Naive thymus-derived CD8-positive, alpha-beta T cell (primary cell): ENCODE data around the gene TRAF3. TPM values are rescaled to one million over a fixed set of nuclear protein-coding genes. Genes with fewer than 3 reads are reported as not detected.

Source experiments
- ATAC-seq, 2 donors: fragments of 150-1000 bp; cut with Tn5 transposase in 1 of 2; sonication (Bioruptor Pico), chemical (Tn5 transposase) in 1 of 2; 1 replicate in 1 of 2; 2 replicates in 1 of 2; pipeline ENCODE4 v1.10.0; 2021; ENCODE audit warnings: mild to moderate bottlenecking in 2 of 2, moderate library complexity in 2 of 2
- POLR2A ChIA-PET: fragments of 350-600 bp; sonication (Branson Sonifier 250); formaldehyde crosslinking; loops from one replicate; lab custom pipeline; 2021; ENCODE audit warnings: antibody characterized with exemption; lab: Charles Lee
- DNase-seq, 10 donors: peaks; one replicate each; pipeline versions ENCODE4 v3.0.0 to v3.0.0-alpha.2; 2020 to 2022
- H3K27ac Mint-ChIP-seq, 10 donors: one replicate each; pipeline ENCODE4 v1.8.0; 2020 to 2022; ENCODE audit warnings: mild to moderate bottlenecking in 10 of 10, mixed read lengths in 10 of 10, moderate library complexity in 4 of 10, inconsistent platforms in 1 of 10
- H3K27me3 Mint-ChIP-seq, 5 donors: one replicate each; pipeline ENCODE4 v1.8.0; 2021 to 2022; ENCODE audit warnings: mixed read lengths in 5 of 5
- H3K36me3 Mint-ChIP-seq, 3 donors: one replicate each; pipeline ENCODE4 v1.8.0; 2020 to 2022; ENCODE audit warnings: mixed read lengths in 3 of 3, mild to moderate bottlenecking in 2 of 3, inconsistent platforms in 1 of 3
- H3K4me1 Mint-ChIP-seq, 4 donors: one replicate each; pipeline ENCODE4 v1.8.0; 2021 to 2022; ENCODE audit warnings: mixed read lengths in 4 of 4
- H3K4me3 Mint-ChIP-seq, 10 donors: one replicate each; pipeline ENCODE4 v1.8.0; 2020 to 2022; ENCODE audit warnings: mild to moderate bottlenecking in 10 of 10, mixed read lengths in 10 of 10, moderate library complexity in 6 of 10, inconsistent platforms in 1 of 10
- H3K9me3 Mint-ChIP-seq, 9 donors: one replicate each; pipeline ENCODE4 v1.8.0; 2020 to 2022; ENCODE audit warnings: mixed read lengths in 9 of 9, mild to moderate bottlenecking in 3 of 9, inconsistent platforms in 1 of 9, moderate library complexity in 1 of 9
- polyA plus RNA-seq, 3 donors: library from polyadenylated mRNA; unstranded; fragments of 300-500 nt; fragmentation: Illumina TruSeq; gene quantifications; one replicate each; pipeline ENCODE4 v1.2.3, GENCODE V29; 2021
- total RNA-seq, 8 experiments: library from RNA in 2 of 8; stranded (reverse) in 2 of 8; gene quantifications; one replicate each; pipeline ENCODE4 v1.2.3 and lab custom pipeline; 2021 to 2026

TRAF3 gene
- total and polyA plus RNA-seq, 5 experiments from 2014 or later: 13.3 to 45.2 (median 18.5) TPM

DNA sequence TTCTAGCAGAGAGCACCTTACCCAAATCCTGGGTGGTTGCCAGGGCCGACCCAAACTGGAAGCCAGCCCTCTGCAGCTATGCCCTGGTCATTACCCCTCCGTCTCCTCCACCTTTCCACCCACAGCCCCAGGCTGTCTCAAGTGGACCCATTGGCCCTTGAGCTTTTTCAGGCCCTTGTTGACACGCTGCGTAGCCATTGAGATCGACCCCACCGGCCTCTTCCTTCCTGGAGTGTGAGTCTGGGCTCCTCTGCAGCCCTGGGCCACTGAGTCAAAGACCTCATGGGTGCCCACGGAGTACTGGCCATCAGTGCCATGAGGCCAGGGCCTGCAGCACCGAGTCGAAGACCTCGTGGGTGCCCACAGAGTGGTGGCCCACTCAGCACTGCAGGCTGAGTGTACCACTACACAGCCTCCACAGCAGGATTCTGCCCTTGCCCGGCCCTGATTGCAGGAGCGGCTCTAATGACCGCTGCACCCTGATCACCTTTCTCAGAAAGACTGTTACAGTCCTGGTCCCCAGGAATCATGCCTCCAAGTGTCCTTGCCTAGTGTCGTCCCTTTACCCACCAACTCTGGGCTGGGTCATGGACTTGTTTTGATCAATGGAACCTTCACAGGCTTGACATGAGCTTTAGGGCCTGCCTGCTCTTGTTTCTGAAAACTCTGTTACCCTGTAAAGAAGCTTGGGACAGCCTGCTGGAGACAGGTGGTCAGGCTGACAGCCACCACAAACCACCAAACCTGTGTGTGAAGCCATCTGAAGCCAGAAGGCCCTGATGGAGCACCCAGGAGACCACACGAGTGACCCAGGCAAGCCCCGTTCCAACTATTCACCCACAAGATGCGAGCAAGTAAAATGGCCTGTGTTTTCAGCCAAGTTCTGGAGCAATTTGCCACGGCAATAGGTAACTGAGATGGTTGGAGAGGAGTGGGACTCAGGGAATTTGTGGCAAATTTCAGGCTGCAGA lies 39.6 kb upstream of the TRAF3 start:
- Mint-ChIP-seq H3K27me3 (no peaks in the 10 kb centered on the region), H3K4me3 (no peak overlapping the region), H3K9me3 (peaks cover 0 to 11% (median 1%) of the 10 kb centered on the region in 9 donors), H3K4me1 (peaks cover 0 to 8% (median 0%) of the 10 kb centered on the region in 4 donors), H3K27ac (peak overlapping the region in 3 of 10 donors; percentile 18 to 83 (median 41)), H3K36me3 (peaks cover 0 to 11% (median 0%) of the 10 kb centered on the region in 3 donors)
- POLR2A ChIA-PET: no interaction called here
- ATAC-seq (no peak), DNase-seq (no peak)

DNA sequence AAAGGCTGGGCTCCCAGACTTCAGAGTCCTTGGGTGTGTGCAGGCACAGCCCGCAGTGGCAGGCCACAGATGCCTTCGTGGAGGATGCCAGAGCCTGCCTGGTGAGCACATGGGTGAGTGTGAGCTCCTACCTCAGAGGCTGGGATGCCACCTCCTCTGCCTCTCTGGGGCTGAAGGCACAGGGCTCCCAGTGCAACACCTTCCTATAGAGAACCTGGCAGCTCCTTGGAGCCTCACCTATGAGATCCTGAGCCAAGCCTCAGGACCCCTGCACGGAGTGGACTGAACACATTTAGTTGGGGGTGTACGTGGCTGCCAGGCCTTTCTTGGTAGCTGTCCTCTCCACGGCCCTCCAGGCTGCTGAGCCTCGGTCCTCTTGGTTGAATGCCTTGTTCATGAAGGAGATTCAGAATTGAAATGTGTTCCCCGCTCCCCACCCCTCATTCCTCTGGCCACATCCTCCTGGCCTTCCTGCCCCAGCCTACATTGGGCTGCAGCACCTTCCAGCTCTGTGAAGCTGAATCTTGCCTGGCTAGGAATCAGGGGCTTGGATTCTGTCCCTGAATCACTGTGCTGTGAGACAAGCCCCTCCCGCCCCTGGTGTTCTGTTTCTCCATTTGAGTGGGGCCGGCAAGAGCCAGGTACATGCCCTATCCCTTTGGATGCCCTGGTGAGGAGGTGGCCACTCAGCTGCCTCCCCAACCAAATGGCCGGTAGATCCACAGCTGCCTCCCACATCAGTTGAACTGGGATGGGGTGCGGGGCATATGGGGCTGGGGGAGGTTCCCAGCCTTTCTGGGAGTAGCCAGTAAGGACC lies 38.7 kb upstream of the TRAF3 start:
- Mint-ChIP-seq H3K36me3 (peaks cover 0 to 6% (median 4%) of the 10 kb centered on the region in 3 donors), H3K27me3 (no peaks in the 10 kb centered on the region), H3K4me1 (peaks cover 0 to 2% (median 0%) of the 10 kb centered on the region in 4 donors), H3K4me3 (no peak overlapping the region), H3K9me3 (peaks cover 0 to 20% (median 2%) of the 10 kb centered on the region in 9 donors), H3K27ac (no peak overlapping the region)
- ATAC-seq (no peak), DNase-seq (no peak)
- POLR2A ChIA-PET: no interaction called here

DNA sequence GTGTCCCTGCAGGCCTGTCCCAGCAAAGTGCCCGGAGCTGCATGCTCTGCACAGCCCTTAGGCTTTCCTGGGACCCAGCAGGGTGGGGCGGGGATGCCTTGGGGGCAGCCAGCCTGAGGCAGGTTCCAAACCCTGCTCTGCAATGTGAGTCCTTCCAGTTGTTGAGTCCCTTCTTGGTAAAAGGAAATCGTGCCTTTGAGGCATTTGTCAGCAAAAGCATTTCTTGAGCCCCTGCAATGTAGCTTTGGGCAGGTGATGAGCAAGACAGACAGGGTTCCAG lies 38.1 kb upstream of the TRAF3 start:
- ATAC-seq: no peak
- DNase-seq: no peak
- Mint-ChIP-seq H3K4me3 (no peak overlapping the region), H3K9me3 (peaks cover 0 to 20% (median 2%) of the 10 kb centered on the region in 9 donors), H3K4me1 (peaks cover 0 to 2% (median 0%) of the 10 kb centered on the region in 4 donors), H3K27ac (no peak overlapping the region), H3K36me3 (peaks cover 0 to 4% (median 3%) of the 10 kb centered on the region in 3 donors), H3K27me3 (no peaks in the 10 kb centered on the region)
- POLR2A ChIA-PET: no interaction called here

DNA sequence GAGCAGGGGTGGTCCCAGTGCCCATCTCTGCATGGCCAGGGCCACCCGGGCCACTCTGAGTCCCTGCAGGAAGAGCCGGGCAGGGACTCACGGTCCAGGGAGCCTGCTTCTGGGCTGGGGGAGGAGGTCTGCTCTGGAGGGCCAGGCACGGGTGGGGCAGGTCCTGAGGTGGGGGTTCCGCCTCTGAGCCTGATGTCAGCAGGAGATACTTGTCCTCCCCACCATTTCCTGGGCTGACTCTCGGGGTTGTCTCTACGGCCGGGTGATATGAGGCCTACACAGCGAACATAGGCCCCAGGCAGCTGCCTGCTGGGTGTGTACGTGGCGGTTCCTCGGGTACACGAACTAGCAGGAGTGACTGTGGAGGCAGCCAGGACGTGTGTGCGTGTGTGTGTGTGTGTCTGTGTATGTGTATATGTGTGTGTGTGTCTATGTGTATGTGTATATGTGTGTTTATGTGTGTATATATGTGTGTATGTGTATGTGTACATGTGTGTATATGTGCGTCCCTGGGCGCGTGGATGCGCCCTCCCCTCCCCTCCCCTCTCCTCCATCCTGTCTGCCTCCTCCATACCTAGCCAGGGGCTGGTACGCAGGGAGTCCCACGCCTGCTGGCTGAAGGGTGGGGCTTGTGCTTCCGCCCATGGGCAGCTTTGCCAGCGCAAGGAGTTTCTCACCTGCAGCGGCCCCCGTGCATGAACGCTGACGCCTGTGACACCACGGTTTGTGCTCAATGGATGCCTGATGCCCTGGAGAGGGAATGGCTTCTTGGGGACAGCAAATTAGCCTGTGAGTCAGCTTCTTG lies 30.4 kb upstream of the TRAF3 start:
- POLR2A ChIA-PET: no interaction called here
- H3K27ac Mint-ChIP-seq: no peak overlapping the region
- peaks cover 0 to 1% (median 0%) of the 10 kb centered on the region in 4 donors for H3K4me1 Mint-ChIP-seq
- no peak for DNase-seq
- H3K9me3 Mint-ChIP-seq: peaks cover 0 to 14% (median 2%) of the 10 kb centered on the region in 9 donors
- peaks cover 0 to 4% (median 0%) of the 10 kb centered on the region in 3 donors for H3K36me3 Mint-ChIP-seq
- no peaks in the 10 kb centered on the region for H3K27me3 Mint-ChIP-seq
- no peak for ATAC-seq
- H3K4me3 Mint-ChIP-seq: no peak overlapping the region

DNA sequence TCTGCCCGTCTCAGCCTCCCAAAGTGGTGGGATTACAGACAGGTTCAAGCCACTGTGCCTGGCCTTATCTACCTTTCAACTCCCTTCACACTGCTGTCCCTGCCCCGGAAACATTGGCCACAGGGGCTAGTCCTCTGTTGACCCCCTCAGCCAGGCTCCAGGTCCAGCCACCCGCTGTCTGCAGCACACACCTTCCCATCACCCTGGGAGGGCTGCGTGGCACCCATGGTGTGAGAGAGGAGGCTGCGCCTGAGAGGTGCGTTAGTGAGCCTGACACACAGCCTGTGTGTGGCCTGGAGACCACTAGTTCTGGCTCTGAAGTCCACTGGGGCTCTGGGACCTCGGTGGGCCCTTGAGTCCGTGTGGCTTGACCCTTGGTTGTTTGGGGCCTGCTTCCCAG lies 28.4 kb upstream of the TRAF3 start:
- no peak for ATAC-seq
- Mint-ChIP-seq H3K4me3 (no peak overlapping the region), H3K9me3 (no peaks in the 10 kb centered on the region), H3K27ac (peak overlapping the region in 1 of 10 donors; percentile 40), H3K27me3 (no peaks in the 10 kb centered on the region), H3K36me3 (no peaks in the 10 kb centered on the region), H3K4me1 (peaks cover 0 to 1% (median 0%) of the 10 kb centered on the region in 4 donors)
- DNase-seq: no peak
- POLR2A ChIA-PET: no interaction called here

DNA sequence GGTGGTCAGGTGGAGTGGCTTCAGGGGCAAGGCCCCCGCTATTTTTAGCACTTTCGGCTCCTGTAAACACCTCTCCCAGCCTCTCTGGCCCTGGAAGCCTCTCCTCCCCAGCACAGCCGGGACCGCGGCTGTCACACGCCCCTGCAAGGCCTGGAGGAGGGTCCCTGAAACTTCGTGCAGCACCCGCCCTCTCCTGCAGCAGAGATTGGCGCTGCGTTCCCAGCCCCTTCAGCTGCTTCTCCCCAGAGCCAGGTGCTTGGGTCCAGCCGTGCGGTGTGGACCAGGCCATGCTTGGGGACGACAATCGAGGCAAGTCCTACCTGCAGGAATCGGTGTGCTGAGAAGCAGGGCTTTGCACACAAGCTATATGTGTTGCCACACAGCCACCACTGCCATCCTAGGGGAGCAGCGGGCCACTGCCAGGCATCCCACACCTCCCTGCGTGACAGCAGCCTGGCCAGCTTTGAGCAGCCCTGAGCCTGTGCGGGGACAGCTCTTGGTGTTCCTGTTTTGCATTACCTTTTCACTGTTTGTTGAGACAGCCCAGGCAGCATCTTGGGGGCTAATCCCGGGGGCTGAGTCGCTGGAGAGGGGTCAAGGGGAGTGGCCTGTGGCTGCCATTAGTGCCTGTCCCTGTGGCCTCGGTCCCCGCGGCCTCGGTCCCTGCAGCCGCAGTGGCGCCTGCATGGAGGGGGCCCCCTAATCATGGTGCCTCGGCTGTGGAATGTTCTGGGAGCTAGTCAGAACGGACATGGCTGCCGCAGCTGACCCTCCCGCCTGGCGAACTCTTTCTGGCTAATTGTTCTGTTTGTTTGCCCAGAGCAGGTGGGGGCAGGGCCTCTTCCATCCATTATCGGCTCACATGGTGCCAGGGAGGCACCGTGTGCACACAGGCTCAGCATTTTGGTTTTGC lies 27.6 kb upstream of the TRAF3 start:
- H3K27me3 Mint-ChIP-seq: no peaks in the 10 kb centered on the region
- H3K36me3 Mint-ChIP-seq: no peaks in the 10 kb centered on the region
- H3K4me1 Mint-ChIP-seq: peaks cover 0 to 3% (median under 1%) of the 10 kb centered on the region in 4 donors
- DNase-seq (no peak), ATAC-seq (no peak)
- peak overlapping the region in 1 of 10 donors; percentile 40 for H3K27ac Mint-ChIP-seq
- H3K9me3 Mint-ChIP-seq: no peaks in the 10 kb centered on the region
- no peak overlapping the region for H3K4me3 Mint-ChIP-seq
- POLR2A ChIA-PET: interaction anchor here (0.6 kb wide), 1 partner anchor 1122 kb away, joined by 3 read pairs; no protein-coding TSS in a partner anchor

DNA sequence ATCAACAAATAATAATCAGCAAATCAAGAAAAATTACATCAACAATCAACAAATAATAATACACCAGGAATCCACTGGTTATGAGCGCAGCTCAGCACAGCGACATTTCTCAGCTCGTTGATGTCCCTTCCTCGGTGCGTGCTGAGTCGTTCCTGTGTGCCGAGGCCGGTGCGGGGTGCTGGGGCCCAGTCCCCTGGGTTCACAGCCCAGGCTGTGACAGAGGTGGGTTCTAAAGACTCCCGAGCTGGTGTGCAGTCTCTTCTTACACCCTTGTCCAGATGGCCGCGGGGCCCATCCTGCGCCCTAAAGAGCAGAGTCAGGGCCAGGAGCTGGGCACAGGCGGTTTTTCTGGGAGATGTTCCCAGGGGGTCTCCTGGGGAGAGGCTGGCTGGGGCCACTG lies 26.9 kb upstream of the TRAF3 start:
- ATAC-seq: no peak
- H3K27me3 Mint-ChIP-seq: no peaks in the 10 kb centered on the region
- H3K36me3 Mint-ChIP-seq: no peaks in the 10 kb centered on the region
- no peak for DNase-seq
- H3K4me3 Mint-ChIP-seq: no peak overlapping the region
- peaks cover 0 to 3% (median under 1%) of the 10 kb centered on the region in 4 donors for H3K4me1 Mint-ChIP-seq
- no peak overlapping the region for H3K27ac Mint-ChIP-seq
- H3K9me3 Mint-ChIP-seq: no peaks in the 10 kb centered on the region
- POLR2A ChIA-PET: interaction anchor here (0.6 kb wide), 1 partner anchor 1123 kb away, joined by 3 read pairs; no protein-coding TSS in a partner anchor

DNA sequence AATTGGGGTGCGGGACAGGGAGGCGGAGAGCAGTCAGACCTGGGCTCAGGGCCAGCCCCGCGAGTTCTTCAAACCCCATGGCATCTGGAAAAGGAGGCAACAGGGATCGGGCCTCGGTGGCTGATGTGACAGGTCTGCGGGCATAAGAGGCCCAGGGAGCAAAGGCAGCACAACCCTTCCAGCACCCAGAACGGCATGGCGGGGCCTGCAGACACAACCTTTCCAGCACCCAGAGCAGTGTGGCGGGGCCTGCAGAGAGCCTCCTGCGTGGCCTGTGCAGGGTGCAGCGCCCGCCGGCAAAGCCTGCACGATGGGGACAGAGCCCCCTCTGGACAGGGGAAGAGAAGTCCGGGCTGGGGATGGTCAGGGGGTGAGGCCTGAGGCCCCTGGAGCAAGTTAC lies 26.2 kb upstream of the TRAF3 start:
- Mint-ChIP-seq H3K36me3 (no peaks in the 10 kb centered on the region), H3K27me3 (no peaks in the 10 kb centered on the region), H3K4me1 (peaks cover 0 to 3% (median under 1%) of the 10 kb centered on the region in 4 donors), H3K4me3 (no peak overlapping the region), H3K27ac (no peak overlapping the region), H3K9me3 (no peaks in the 10 kb centered on the region)
- DNase-seq: no peak
- POLR2A ChIA-PET: no interaction called here
- no peak for ATAC-seq

DNA sequence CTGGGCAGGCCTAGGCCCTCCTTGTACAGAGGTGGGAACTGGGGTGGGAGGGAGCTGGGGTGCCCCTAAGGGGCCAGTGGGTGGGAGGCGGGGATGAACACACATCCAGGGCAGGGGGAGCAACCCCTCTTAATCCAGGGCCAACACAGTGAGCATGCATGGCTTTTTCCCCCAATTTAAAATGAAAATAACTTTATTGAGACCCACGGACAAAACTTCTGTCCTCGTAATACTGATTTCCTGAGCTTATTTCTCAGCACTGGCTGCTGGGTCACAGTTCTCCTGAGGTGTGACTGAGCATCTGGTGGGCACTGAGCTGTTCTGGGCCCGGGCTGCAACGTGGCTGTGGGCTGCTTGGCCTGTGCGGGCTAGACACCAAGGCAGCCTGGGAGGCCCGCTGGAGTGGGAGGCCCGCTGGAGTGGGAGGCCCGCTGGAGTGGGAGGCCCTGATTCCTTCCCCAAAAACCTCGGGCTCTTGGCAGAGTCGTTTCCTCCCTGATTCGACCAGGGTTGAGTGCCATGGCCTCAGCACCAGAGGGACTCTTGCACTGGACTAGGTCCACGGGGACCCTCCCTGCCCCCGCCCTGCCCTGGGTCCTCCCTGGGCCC lies 24.9 kb upstream of the TRAF3 start:
- Mint-ChIP-seq H3K4me1 (peaks cover 0 to 3% (median under 1%) of the 10 kb centered on the region in 4 donors), H3K36me3 (no peaks in the 10 kb centered on the region), H3K27me3 (no peaks in the 10 kb centered on the region), H3K4me3 (no peak overlapping the region), H3K9me3 (no peaks in the 10 kb centered on the region), H3K27ac (peak overlapping the region in 1 of 10 donors; percentile 55)
- no peak for ATAC-seq
- POLR2A ChIA-PET: no interaction called here
- no peak for DNase-seq

DNA sequence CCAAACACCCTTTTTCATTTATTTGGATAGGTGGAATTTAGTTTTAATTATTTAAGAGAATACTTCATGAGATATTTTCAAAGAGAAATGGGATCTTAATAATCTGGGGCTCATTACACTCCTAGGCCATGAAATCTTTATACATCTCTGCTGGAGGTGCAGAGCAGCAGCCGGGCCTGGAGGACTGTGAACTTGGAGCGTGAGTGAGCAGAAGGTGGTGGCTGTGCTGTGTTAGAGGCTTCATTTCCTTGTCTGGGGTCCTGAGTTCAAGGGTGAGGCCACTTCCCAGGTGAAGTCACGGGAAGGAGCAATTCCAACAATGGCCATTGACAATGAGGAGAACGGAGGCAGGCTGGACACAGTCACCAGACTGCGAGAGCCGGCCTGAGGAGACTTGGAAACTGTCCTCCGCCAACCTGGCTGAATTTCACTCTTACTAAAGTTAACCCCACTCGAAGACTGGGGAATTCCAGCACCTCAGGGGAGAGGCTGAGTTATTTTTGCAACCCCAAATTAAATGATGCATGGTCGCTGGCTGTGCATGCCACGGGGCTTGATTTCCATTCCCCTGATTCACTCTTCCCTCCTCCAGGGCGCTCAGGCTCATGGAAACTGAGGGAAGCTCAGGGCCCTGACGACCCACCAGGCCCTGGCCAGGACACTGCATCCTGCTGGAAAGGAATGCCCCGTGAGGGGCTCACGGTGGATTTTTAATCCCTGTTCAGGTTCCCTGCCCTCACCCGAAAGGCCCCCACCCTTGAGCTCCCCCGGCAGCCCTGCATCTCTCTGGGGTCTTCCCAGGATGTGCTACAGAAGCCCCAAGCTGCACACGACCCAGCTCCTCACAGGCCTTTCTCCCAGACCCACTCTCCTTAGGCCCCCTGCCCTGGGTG lies 22.6 kb upstream of the TRAF3 start:
- H3K9me3 Mint-ChIP-seq: no peaks in the 10 kb centered on the region
- H3K27me3 Mint-ChIP-seq: no peaks in the 10 kb centered on the region
- no peaks in the 10 kb centered on the region for H3K36me3 Mint-ChIP-seq
- POLR2A ChIA-PET: no interaction called here
- H3K27ac Mint-ChIP-seq: peak overlapping the region in 2 of 10 donors; percentile 40 to 53
- DNase-seq (no peak), ATAC-seq (no peak)
- peaks cover 0 to 3% (median under 1%) of the 10 kb centered on the region in 4 donors for H3K4me1 Mint-ChIP-seq
- no peak overlapping the region for H3K4me3 Mint-ChIP-seq
